Kidney tubule cell (primary cell): Measurements from ENCODE around the gene PLCD3.

Experiments
- DNase-seq: peaks from one replicate; pipeline ENCODE4 v3.0.0-alpha.2; 2018; ENCODE audit warnings: low spot score

The PLCD3 gene

DNA sequence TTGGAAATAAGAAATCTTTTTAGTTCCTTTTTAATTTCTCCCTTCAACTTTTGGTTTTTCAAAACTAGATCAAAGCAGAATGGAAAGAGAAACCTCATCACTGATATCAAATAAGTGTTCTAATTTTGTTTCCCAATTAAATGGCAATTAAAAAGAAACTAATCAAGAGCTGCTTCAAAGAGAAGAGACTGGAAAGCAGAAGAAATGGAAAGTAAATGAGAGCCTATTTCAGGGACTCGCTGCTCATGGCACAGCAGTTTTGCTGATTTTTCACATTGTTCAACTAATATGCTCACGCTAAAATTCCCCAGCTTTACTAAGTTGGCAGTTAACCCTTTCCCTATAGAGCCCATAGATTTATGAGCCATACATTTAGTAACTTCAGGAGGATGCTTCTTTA lies 64.7 kb downstream of the PLCD3 start:
- DNase-seq = no peak

DNA sequence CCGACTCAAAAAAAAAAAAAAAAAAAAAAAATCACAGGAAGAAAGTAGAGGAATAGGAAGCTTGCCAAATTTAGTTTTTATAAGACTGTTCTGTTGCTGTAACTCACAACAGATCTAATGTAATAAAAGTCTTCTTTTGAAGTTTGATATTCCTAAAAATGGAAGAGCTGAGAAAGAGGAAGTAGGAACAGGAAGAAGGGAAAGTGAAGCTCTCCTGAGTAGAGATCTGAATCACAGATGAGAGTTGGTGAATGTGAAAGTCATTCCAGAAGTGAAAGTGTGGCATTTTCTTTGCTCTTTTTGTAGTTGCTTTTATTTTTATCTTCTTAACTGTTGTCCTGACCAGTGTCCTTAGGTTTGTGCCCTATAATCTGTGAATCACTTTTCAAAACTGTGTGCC lies 69.1 kb downstream of the PLCD3 start:
- DNase-seq = peak; percentile 52

GRCh38 chr17:45061606-45062205 lies 70.6 kb downstream of the PLCD3 start:
- DNase-seq = no peak

GRCh38 chr17:45060797-45061605 lies 71.3 kb downstream of the PLCD3 start, which contains the start of gene NMT1:
TSS of gene NMT1 (plus strand) at chr17:45061317. CDS start at chr17:45061330, 13 bp downstream.
- DNase-seq = peak; percentile 100

DNA sequence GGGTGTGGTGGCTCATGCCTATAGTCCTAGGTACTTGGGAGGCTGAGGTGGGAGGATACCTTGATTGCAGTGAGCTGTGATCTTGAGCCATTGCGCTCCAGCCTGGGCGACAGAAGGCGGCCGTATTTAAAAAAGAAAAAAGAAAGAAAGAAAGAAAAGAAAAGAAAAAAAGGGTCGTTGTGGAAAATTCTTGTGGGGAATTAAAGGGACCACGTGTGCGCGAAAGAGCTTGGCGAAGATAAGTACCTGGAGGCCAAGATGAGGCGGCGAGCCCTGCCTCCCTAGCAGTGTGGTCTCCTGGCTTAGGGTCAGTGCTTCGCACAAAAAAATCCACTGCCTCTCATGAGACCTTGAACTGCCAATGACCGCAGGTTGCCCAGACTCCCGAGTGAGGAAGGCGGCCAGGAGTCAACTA lies 71.9 kb downstream of the PLCD3 start:
- DNase-seq = no peak
